HEK293 (cell line): ENCODE data around the gene SPATA12.
A peak's percentile ranks its signal among the peaks of the same experiment; 100 is the strongest.

ENCODE experiments used
- CTCF ChIA-PET: fragments of 350-600 bp; formaldehyde crosslinking; extraction: SDS; loops from one replicate; lab custom pipeline; 2021; ENCODE audit warnings: antibody characterized with exemption; lab: Yijun Ruan, JAX
- POLR2A ChIA-PET: fragments of 300-600 bp; formaldehyde crosslinking; extraction: SDS; loops from one replicate; lab custom pipeline; 2020; ENCODE audit warnings: antibody characterized with exemption, inconsistent platforms; lab: Yijun Ruan, JAX
- H3K27ac ChIP-seq: fragments of 200-500 bp; sonication (Bioruptor generic); 2 replicates; pipeline ENCODE4 v1.5.1; 2014; ENCODE audit warnings: low read depth, low read length, control low read depth, inconsistent platforms; ENCODE audit errors: extremely low read depth
- H3K36me3 ChIP-seq, 2 experiments: fragments of 200-500 bp in 1 of 2; sonication (Bioruptor generic) in 1 of 2; 1 replicate in 1 of 2; 2 replicates in 1 of 2; pipeline ENCODE4 v1.5.1; 2014 to 2017; ENCODE audit warnings: inconsistent platforms in 2 of 2, low read length in 2 of 2; ENCODE audit not compliant: control insufficient read depth in 2 of 2, insufficient read depth in 1 of 2
- H3K4me1 ChIP-seq: fragments of 200-500 bp; sonication (Bioruptor generic); 2 replicates; pipeline ENCODE4 v1.5.1; 2014; ENCODE audit warnings: mild to moderate bottlenecking, low read length, inconsistent platforms; ENCODE audit not compliant: control insufficient read depth, insufficient read depth
- H3K4me3 ChIP-seq: 2 replicates; pipeline ENCODE4 v1.5.1; 2011; ENCODE audit warnings: low read depth, mild to moderate bottlenecking, control low read depth, low read length, moderate library complexity
- H3K9me3 ChIP-seq: fragments of 200-500 bp; sonication (Bioruptor generic); 2 replicates; pipeline ENCODE4 v1.5.1; 2014; ENCODE audit warnings: low read depth, low read length, inconsistent platforms; ENCODE audit not compliant: control insufficient read depth, insufficient read depth
- KLF16 ChIP-seq: fragments of 450-650 bp; formaldehyde crosslinking; IDR thresholded peaks from 2 replicates; pipeline ENCODE4 v1.5.1; 2017; ENCODE audit warnings: missing biosample characterization, missing genetic modification characterization
- MZF1 ChIP-seq: fragments of 450-650 bp; formaldehyde crosslinking; IDR thresholded peaks from 2 replicates; pipeline ENCODE4 v1.5.1; 2017; ENCODE audit warnings: missing biosample characterization, missing genetic modification characterization, borderline replicate concordance
- PRDM1 ChIP-seq: fragments of 450-650 bp; formaldehyde crosslinking; IDR thresholded peaks from 2 replicates; pipeline ENCODE4; 2016; ENCODE audit warnings: missing biosample characterization, missing genetic modification characterization
- SP3 ChIP-seq: fragments of 450-650 bp; formaldehyde crosslinking; IDR thresholded peaks from 2 replicates; pipeline ENCODE4 v1.5.1; 2016; ENCODE audit warnings: missing biosample characterization, missing genetic modification characterization
- SP7 ChIP-seq: fragments of 450-650 bp; formaldehyde crosslinking; IDR thresholded peaks from 2 replicates; pipeline ENCODE4 v1.5.1; 2016; ENCODE audit warnings: missing biosample characterization, missing genetic modification characterization
- ZBTB1 ChIP-seq: fragments of 450-650 bp; formaldehyde crosslinking; IDR thresholded peaks from 2 replicates; pipeline ENCODE4 v1.5.1; 2016; ENCODE audit warnings: missing biosample characterization, missing genetic modification characterization
- ZBTB8A ChIP-seq: fragments of 450-650 bp; formaldehyde crosslinking; IDR thresholded peaks from 2 replicates; pipeline ENCODE4 v1.5.1; 2016; ENCODE audit warnings: missing biosample characterization, missing genetic modification characterization
- ZNF157 ChIP-seq: fragments of 450-650 bp; formaldehyde crosslinking; IDR thresholded peaks from 2 replicates; pipeline ENCODE4 v1.5.1; 2016; ENCODE audit warnings: missing biosample characterization, missing genetic modification characterization
- ZNF223 ChIP-seq: fragments of 450-650 bp; formaldehyde crosslinking; IDR thresholded peaks from 2 replicates; pipeline ENCODE4 v1.5.1; 2016; ENCODE audit warnings: missing biosample characterization, missing genetic modification characterization
- ZNF341 ChIP-seq: fragments of 450-650 bp; formaldehyde crosslinking; IDR thresholded peaks from 2 replicates; pipeline ENCODE4; 2016; ENCODE audit warnings: low read depth, missing biosample characterization, missing genetic modification characterization
- ZNF37A ChIP-seq: fragments of 450-650 bp; IDR thresholded peaks from 2 replicates; pipeline ENCODE4 v1.5.1; 2018; ENCODE audit warnings: missing biosample characterization, missing genetic modification characterization
- ZNF501 ChIP-seq: fragments of 450-650 bp; formaldehyde crosslinking; IDR thresholded peaks from 2 replicates; pipeline ENCODE4 v1.5.1; 2016; ENCODE audit warnings: missing biosample characterization, missing genetic modification characterization
- ZNF561 ChIP-seq: fragments of 450-650 bp; IDR thresholded peaks from 2 replicates; pipeline ENCODE4 v1.5.1; 2018; ENCODE audit warnings: missing biosample characterization, missing genetic modification characterization, borderline replicate concordance
- ZNF777 ChIP-seq: fragments of 450-650 bp; formaldehyde crosslinking; IDR thresholded peaks from 2 replicates; pipeline ENCODE4 v1.5.1; 2017; ENCODE audit warnings: missing biosample characterization, missing genetic modification characterization, borderline replicate concordance
- TF ChIP-seq, protein P1 (sequence below): fragments of 450-650 bp; formaldehyde crosslinking; IDR thresholded peaks from 2 replicates; pipeline ENCODE4 v1.5.1; 2016; ENCODE audit warnings: missing biosample characterization, missing genetic modification characterization
- TF ChIP-seq, protein P2 (sequence below): fragments of 450-650 bp; formaldehyde crosslinking; conservative IDR thresholded peaks from 2 replicates; pipeline ENCODE4 v1.5.1; 2016; ENCODE audit warnings: low read depth, missing biosample characterization, missing genetic modification characterization
- TF ChIP-seq, protein P3 (sequence below): fragments of 450-650 bp; formaldehyde crosslinking; IDR thresholded peaks from 2 replicates; pipeline ENCODE4 v1.5.1; 2016; ENCODE audit warnings: missing biosample characterization, missing genetic modification characterization
- TF ChIP-seq, protein P4 (sequence below): fragments of 450-650 bp; formaldehyde crosslinking; IDR thresholded peaks from 2 replicates; pipeline ENCODE4 v1.5.1; 2016; ENCODE audit warnings: missing biosample characterization, missing genetic modification characterization
- TF ChIP-seq, protein P5 (sequence below): fragments of 450-650 bp; formaldehyde crosslinking; IDR thresholded peaks from 2 replicates; pipeline ENCODE4 v1.5.1; 2016; ENCODE audit warnings: missing biosample characterization, missing genetic modification characterization
- TF ChIP-seq, protein P6 (sequence below): fragments of 450-650 bp; formaldehyde crosslinking; IDR thresholded peaks from 2 replicates; pipeline ENCODE4 v1.5.1; 2016; ENCODE audit warnings: missing biosample characterization, missing genetic modification characterization, borderline replicate concordance

The SPATA12 gene

DNA sequence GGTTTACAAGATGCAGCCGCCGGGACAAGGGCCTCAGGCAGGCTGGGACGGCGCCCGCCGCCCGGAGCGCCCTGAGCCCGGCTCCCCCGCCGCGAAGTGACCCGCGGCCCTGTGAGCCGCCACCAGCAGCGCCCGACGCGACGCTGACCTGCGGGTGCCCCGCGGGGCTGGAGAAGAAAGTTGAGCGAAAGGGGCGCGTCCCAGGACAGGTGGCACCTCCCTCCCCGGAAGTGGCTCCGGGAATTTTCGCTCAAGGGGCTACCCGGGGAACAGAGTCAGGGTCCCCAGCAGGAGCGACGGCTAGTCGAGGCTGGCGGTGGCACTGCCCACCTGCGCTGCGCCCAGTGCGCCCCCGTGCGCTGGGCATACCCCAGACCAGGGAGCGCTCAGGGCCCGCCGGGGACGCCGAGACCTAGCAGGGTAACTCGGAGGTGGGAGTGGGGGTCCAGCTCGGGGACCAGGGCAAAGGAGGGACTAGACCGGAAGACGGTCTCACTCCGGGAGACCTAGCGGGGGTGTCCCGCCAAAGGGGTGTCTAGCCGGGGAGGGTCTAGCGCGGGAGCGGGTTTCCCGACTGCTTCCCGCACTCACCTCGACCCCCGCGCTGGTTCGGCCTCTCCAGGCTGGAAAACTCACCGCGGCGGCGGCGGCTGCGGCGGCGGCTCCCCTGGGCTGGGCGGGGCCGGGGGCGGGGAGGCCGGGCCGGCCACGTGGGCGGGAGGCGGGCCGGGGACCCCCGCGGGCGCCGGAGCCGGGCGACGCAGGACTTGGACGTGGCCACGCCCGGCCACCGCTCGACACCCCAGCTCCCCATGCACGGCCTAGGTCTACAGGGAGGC is 18.4 kb downstream of the SPATA12 start:
- Histone ChIP-seq H3K4me3 (peak overlapping the region; percentile 80), H3K27ac (peak overlapping the region; percentile 62), H3K36me3 (peaks cover 0 to 6% of the 10 kb centered on the region in 2 experiments; a peak in 1 of 3 replicates), H3K4me1 (no peaks in the 10 kb centered on the region; the same call in 1 of the 2 replicates), H3K9me3 (no peaks in the 10 kb centered on the region)
- ChIA-PET POLR2A (interaction anchor here (0.6 kb wide), 1 partner anchor 81 kb away, joined by 4 read pairs; no protein-coding TSS in a partner anchor), CTCF (interaction anchor here (1.0 to 1.3 kb wide), 3 partner anchors 11 to 37 kb away, joined by 3 to 4 read pairs (median 3); no protein-coding TSS in a partner anchor)
- TF ChIP-seq, protein P1, sequence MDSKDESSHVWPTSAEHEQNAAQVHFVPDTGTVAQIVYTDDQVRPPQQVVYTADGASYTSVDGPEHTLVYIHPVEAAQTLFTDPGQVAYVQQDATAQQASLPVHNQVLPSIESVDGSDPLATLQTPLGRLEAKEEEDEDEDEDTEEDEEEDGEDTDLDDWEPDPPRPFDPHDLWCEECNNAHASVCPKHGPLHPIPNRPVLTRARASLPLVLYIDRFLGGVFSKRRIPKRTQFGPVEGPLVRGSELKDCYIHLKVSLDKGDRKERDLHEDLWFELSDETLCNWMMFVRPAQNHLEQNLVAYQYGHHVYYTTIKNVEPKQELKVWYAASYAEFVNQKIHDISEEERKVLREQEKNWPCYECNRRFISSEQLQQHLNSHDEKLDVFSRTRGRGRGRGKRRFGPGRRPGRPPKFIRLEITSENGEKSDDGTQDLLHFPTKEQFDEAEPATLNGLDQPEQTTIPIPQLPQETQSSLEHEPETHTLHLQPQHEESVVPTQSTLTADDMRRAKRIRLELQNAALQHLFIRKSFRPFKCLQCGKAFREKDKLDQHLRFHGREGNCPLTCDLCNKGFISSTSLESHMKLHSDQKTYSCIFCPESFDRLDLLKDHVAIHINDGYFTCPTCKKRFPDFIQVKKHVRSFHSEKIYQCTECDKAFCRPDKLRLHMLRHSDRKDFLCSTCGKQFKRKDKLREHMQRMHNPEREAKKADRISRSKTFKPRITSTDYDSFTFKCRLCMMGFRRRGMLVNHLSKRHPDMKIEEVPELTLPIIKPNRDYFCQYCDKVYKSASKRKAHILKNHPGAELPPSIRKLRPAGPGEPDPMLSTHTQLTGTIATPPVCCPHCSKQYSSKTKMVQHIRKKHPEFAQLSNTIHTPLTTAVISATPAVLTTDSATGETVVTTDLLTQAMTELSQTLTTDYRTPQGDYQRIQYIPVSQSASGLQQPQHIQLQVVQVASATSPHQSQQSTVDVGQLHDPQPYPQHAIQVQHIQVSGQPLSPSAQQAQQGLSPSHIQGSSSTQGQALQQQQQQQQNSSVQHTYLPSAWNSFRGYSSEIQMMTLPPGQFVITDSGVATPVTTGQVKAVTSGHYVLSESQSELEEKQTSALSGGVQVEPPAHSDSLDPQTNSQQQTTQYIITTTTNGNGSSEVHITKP: peak; percentile 98
- TF ChIP-seq, protein P2, sequence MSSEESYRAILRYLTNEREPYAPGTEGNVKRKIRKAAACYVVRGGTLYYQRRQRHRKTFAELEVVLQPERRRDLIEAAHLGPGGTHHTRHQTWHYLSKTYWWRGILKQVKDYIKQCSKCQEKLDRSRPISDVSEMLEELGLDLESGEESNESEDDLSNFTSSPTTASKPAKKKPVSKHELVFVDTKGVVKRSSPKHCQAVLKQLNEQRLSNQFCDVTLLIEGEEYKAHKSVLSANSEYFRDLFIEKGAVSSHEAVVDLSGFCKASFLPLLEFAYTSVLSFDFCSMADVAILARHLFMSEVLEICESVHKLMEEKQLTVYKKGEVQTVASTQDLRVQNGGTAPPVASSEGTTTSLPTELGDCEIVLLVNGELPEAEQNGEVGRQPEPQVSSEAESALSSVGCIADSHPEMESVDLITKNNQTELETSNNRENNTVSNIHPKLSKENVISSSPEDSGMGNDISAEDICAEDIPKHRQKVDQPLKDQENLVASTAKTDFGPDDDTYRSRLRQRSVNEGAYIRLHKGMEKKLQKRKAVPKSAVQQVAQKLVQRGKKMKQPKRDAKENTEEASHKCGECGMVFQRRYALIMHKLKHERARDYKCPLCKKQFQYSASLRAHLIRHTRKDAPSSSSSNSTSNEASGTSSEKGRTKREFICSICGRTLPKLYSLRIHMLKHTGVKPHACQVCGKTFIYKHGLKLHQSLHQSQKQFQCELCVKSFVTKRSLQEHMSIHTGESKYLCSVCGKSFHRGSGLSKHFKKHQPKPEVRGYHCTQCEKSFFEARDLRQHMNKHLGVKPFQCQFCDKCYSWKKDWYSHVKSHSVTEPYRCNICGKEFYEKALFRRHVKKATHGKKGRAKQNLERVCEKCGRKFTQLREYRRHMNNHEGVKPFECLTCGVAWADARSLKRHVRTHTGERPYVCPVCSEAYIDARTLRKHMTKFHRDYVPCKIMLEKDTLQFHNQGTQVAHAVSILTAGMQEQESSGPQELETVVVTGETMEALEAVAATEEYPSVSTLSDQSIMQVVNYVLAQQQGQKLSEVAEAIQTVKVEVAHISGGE (tag by site-specific recombination): peak; percentile 84; the same call in 1 of the 2 replicates
- TF ChIP-seq ZNF561 (tag by site-specific recombination) (peak; percentile 24; the same call in 1 of the 2 replicates), ZNF341 (tag by site-specific recombination) (peak; percentile 78), PRDM1 (tag by site-specific recombination) (peak; percentile 49; the same call in 1 of the 2 replicates), ZNF777 (tag by site-specific recombination) (0 out of 2 replicates have a peak, but pooled peaks have one; percentile 49), ZNF37A (tag by site-specific recombination) (peak; percentile 54; the same call in 1 of the 2 replicates), KLF16 (peak; percentile 66; the same call in 1 of the 2 replicates), MZF1 (no peak), ZNF501 (peak; percentile 42; the same call in 1 of the 2 replicates), ZNF223 (tag by site-specific recombination) (no peak), ZNF157 (tag by site-specific recombination) (no peak), ZBTB8A (tag by site-specific recombination) (peak; percentile 88), ZBTB1 (no peak), SP3 (0 out of 2 replicates have a peak, but pooled peaks have one; percentile 37), SP7 (tag by site-specific recombination) (peak; percentile 22; the same call in 1 of the 2 replicates)
- TF ChIP-seq, protein P3, sequence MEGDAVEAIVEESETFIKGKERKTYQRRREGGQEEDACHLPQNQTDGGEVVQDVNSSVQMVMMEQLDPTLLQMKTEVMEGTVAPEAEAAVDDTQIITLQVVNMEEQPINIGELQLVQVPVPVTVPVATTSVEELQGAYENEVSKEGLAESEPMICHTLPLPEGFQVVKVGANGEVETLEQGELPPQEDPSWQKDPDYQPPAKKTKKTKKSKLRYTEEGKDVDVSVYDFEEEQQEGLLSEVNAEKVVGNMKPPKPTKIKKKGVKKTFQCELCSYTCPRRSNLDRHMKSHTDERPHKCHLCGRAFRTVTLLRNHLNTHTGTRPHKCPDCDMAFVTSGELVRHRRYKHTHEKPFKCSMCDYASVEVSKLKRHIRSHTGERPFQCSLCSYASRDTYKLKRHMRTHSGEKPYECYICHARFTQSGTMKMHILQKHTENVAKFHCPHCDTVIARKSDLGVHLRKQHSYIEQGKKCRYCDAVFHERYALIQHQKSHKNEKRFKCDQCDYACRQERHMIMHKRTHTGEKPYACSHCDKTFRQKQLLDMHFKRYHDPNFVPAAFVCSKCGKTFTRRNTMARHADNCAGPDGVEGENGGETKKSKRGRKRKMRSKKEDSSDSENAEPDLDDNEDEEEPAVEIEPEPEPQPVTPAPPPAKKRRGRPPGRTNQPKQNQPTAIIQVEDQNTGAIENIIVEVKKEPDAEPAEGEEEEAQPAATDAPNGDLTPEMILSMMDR (tag by site-specific recombination): peak; percentile 76
- TF ChIP-seq, protein P4, sequence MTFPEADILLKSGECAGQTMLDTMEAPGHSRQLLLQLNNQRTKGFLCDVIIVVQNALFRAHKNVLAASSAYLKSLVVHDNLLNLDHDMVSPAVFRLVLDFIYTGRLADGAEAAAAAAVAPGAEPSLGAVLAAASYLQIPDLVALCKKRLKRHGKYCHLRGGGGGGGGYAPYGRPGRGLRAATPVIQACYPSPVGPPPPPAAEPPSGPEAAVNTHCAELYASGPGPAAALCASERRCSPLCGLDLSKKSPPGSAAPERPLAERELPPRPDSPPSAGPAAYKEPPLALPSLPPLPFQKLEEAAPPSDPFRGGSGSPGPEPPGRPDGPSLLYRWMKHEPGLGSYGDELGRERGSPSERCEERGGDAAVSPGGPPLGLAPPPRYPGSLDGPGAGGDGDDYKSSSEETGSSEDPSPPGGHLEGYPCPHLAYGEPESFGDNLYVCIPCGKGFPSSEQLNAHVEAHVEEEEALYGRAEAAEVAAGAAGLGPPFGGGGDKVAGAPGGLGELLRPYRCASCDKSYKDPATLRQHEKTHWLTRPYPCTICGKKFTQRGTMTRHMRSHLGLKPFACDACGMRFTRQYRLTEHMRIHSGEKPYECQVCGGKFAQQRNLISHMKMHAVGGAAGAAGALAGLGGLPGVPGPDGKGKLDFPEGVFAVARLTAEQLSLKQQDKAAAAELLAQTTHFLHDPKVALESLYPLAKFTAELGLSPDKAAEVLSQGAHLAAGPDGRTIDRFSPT (tag by site-specific recombination): peak; percentile 91
- TF ChIP-seq, protein P5, sequence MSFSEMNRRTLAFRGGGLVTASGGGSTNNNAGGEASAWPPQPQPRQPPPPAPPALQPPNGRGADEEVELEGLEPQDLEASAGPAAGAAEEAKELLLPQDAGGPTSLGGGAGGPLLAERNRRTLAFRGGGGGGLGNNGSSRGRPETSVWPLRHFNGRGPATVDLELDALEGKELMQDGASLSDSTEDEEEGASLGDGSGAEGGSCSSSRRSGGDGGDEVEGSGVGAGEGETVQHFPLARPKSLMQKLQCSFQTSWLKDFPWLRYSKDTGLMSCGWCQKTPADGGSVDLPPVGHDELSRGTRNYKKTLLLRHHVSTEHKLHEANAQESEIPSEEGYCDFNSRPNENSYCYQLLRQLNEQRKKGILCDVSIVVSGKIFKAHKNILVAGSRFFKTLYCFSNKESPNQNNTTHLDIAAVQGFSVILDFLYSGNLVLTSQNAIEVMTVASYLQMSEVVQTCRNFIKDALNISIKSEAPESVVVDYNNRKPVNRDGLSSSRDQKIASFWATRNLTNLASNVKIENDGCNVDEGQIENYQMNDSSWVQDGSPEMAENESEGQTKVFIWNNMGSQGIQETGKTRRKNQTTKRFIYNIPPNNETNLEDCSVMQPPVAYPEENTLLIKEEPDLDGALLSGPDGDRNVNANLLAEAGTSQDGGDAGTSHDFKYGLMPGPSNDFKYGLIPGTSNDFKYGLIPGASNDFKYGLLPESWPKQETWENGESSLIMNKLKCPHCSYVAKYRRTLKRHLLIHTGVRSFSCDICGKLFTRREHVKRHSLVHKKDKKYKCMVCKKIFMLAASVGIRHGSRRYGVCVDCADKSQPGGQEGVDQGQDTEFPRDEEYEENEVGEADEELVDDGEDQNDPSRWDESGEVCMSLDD (tag by site-specific recombination): peak; percentile 71
- TF ChIP-seq, protein P6, sequence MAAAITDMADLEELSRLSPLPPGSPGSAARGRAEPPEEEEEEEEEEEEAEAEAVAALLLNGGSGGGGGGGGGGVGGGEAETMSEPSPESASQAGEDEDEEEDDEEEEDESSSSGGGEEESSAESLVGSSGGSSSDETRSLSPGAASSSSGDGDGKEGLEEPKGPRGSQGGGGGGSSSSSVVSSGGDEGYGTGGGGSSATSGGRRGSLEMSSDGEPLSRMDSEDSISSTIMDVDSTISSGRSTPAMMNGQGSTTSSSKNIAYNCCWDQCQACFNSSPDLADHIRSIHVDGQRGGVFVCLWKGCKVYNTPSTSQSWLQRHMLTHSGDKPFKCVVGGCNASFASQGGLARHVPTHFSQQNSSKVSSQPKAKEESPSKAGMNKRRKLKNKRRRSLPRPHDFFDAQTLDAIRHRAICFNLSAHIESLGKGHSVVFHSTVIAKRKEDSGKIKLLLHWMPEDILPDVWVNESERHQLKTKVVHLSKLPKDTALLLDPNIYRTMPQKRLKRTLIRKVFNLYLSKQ (tag by site-specific recombination): no peak
